ENCODE data around the gene CPA2. TPM values are rescaled to one million over a fixed set of nuclear protein-coding genes. Genes with fewer than 3 reads are reported as not detected.

Gene CPA2
- polyA plus RNA-seq, 1 of the 3 experiments (the other 2 are of a cell fraction), result 0.03 TPM

GRCh38 chr7:130218806-130219620, 47.6 kb upstream of the CPA2 start:
- 88% methylated on average over 5 of the region's 5 CpGs for WGBS (ENCODE audit: low lambda C conversion rate)
- no peaks in the 10 kb centered on the region for H3K4me1 ChIP-seq (ENCODE audit: control insufficient read depth in 1 of 2, insufficient read depth in 2 of 2, low read depth in 1 of 2, low read length in 1 of 2)
- H3K4me3 ChIP-seq (ENCODE audit: low read depth in 2 of 2, low read length in 1 of 2), result no peak overlapping the region
- POLR2A ChIA-PET, result no interaction called here
- no peak for TF ChIP-seq RXRA (IDR thresholded peaks at IDR 0.05; ENCODE audit: borderline replicate concordance, low read depth)
- no peak for TF ChIP-seq GABPA (IDR thresholded peaks at IDR 0.05; ENCODE audit: low read depth)
- no peak for TF ChIP-seq RAD21 (IDR thresholded peaks at IDR 0.05; ENCODE audit: low read length)
- TF ChIP-seq CTCF (IDR thresholded peaks at IDR 0.05), result no peak
- no peak for TF ChIP-seq SMC3 (IDR thresholded peaks at IDR 0.05; ENCODE audit: low read depth, low read length)
- TF ChIP-seq EP300 (IDR thresholded peaks at IDR 0.05; ENCODE audit: borderline replicate concordance in 1 of 2, low read depth in 1 of 2, low read length in 1 of 2), result no peak
- TF ChIP-seq TCF12 (IDR thresholded peaks at IDR 0.05), result no peak
- TF ChIP-seq POLR2AphosphoS5 (IDR thresholded peaks at IDR 0.05; ENCODE audit: low read depth, low read length), result no peak
- no peak overlapping the region for H3K9ac ChIP-seq
- no peaks in the 10 kb centered on the region for H4K20me1 ChIP-seq (ENCODE audit: insufficient read depth)
- no peak overlapping the region for H3K4me2 ChIP-seq
- no peak overlapping the region for H3K27ac ChIP-seq (ENCODE audit: low read depth in 2 of 2, low read length in 1 of 2)
- peak overlapping the region; percentile 69; the same call in 1 of the 2 replicates for H2AFZ ChIP-seq (ENCODE audit: low read depth)
- H3K36me3 ChIP-seq (replicated peaks in 1 of 2; ENCODE audit: control insufficient read depth in 1 of 2, insufficient read depth in 2 of 2, low read length in 1 of 2), result no peaks in the 10 kb centered on the region
- CTCF ChIA-PET, result interaction anchor here (0.6 to 1.3 kb wide), 2 partner anchors 50 to 503 kb away, joined by 3 read pairs; no protein-coding TSS in a partner anchor
- no peaks in the 10 kb centered on the region for H3K9me3 ChIP-seq
- no peaks in the 10 kb centered on the region for H3K27me3 ChIP-seq (ENCODE audit: insufficient read depth)
- H3K79me2 ChIP-seq (ENCODE audit: insufficient read depth), result no peaks in the 10 kb centered on the region
- H3K9me2 ChIP-seq, result no peaks in the 10 kb centered on the region
- no peaks in the 10 kb centered on the region for H3F3A ChIP-seq (replicated peaks; ENCODE audit: insufficient read depth)
- DNase-seq, result no peak

- H3K27me3 ChIP-seq (ENCODE audit: insufficient read depth), result no peaks in the 10 kb centered on the region
- WGBS (ENCODE audit: low lambda C conversion rate), result 66% methylated on average over 9 of the region's 9 CpGs
- TF ChIP-seq EZH2phosphoT487 (IDR thresholded peaks at IDR 0.05; ENCODE audit: borderline replicate concordance, low read depth), result no peak
- no peak for TF ChIP-seq FOSL2 (IDR thresholded peaks at IDR 0.05; ENCODE audit: borderline replicate concordance, low read depth)
- TF ChIP-seq MEF2A (IDR thresholded peaks at IDR 0.05; ENCODE audit: borderline replicate concordance, low read depth), result no peak
- no peak for TF ChIP-seq USF2 (IDR thresholded peaks at IDR 0.05; ENCODE audit: borderline replicate concordance, low read depth, low read length)
- TF ChIP-seq USF1 (IDR thresholded peaks at IDR 0.05; ENCODE audit: borderline replicate concordance, low read depth), result no peak
- TF ChIP-seq EP300 (IDR thresholded peaks at IDR 0.05; ENCODE audit: borderline replicate concordance in 1 of 2, low read depth in 1 of 2, low read length in 1 of 2), result no peak
- TF ChIP-seq YY1 (IDR thresholded peaks at IDR 0.05; ENCODE audit: low read depth), result no peak
- TF ChIP-seq GABPA (IDR thresholded peaks at IDR 0.05; ENCODE audit: low read depth), result no peak
- no peak for TF ChIP-seq TCF12 (IDR thresholded peaks at IDR 0.05)
- TF ChIP-seq NRF1 (IDR thresholded peaks at IDR 0.05; ENCODE audit: low read depth, low read length), result no peak
- no peak for TF ChIP-seq REST (IDR thresholded peaks at IDR 0.05; ENCODE audit: low read depth, low read length)
- TF ChIP-seq RCOR1 (IDR thresholded peaks at IDR 0.05; ENCODE audit: low read length), result no peak
- TF ChIP-seq MXI1 (IDR thresholded peaks at IDR 0.05; ENCODE audit: low read depth, low read length), result no peak
Measured at GRCh38 chr7:130219871-130220270, 46.8 kb upstream of the CPA2 start.

More at GRCh38 chr7:130219871-130220270, 46.8 kb upstream of the CPA2 start:
- H3K27ac ChIP-seq (ENCODE audit: low read depth in 2 of 2, low read length in 1 of 2), result no peak overlapping the region
- H3K9me3 ChIP-seq, result no peaks in the 10 kb centered on the region
- no peaks in the 10 kb centered on the region for H3K9me2 ChIP-seq
- no peak overlapping the region for H3K9ac ChIP-seq
- no peaks in the 10 kb centered on the region for H3K4me1 ChIP-seq (ENCODE audit: control insufficient read depth in 1 of 2, insufficient read depth in 2 of 2, low read depth in 1 of 2, low read length in 1 of 2)
- no peaks in the 10 kb centered on the region for H3K36me3 ChIP-seq (replicated peaks in 1 of 2; ENCODE audit: control insufficient read depth in 1 of 2, insufficient read depth in 2 of 2, low read length in 1 of 2)
- H2AFZ ChIP-seq (ENCODE audit: low read depth), result no peak overlapping the region
- no peak overlapping the region for H3K4me2 ChIP-seq
- POLR2A ChIA-PET, result no interaction called here
- CTCF ChIA-PET, result interaction anchor here (1.3 kb wide), 1 partner anchor 502 kb away, joined by 3 read pairs; no protein-coding TSS in a partner anchor
- no peaks in the 10 kb centered on the region for H3F3A ChIP-seq (replicated peaks; ENCODE audit: insufficient read depth)
- H3K4me3 ChIP-seq (ENCODE audit: low read depth in 2 of 2, low read length in 1 of 2), result no peak overlapping the region
- H3K79me2 ChIP-seq (ENCODE audit: insufficient read depth), result no peaks in the 10 kb centered on the region
- H4K20me1 ChIP-seq (ENCODE audit: insufficient read depth), result no peaks in the 10 kb centered on the region
- no peak for DNase-seq
